Measurements from ENCODE around the gene TRIM32. TPM values are rescaled to one million over a fixed set of nuclear protein-coding genes. Genes with fewer than 3 reads are reported as not detected.

TRIM32 gene
- total RNA-seq, 1 experiment from 2014 or later, result 23.2 TPM

DNA sequence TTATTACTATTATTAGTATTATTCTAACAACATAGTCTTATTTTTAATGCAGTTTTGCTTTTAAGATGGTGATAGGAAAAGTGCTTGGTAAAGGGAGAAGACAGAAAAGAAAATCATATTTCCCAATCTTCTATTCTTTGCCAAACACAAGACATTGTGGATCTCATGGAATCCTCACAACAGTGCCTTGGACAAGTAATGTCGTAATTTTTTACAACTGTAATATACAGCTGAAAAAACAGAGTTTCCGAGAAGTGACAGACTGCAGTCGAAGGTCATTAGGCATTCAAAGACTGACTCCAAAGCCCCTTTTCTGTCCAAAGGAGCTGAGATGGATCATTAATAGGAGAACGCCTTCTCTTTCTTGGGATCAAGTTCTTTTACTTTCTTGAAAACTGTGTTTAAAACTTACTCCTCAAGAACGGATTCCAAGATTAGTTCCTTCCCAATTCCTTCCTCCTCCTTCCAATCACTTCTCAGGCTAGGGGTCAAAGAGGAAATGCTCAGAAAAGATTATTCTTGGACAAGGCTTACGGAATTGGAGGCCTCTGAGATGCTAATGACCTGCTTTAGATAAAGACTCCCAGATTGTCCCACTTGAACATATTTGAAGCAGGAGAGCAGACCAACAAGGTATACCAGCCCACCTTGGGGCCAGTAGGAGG is 24.3 kb upstream of the TRIM32 start:
- Histone ChIP-seq H3K9ac (ENCODE audit: low read length) (no peak overlapping the region), H3K9me2 (ENCODE audit: insufficient read depth) (no peaks in the 10 kb centered on the region), H3K36me3 (ENCODE audit: control insufficient read depth in 1 of 2, insufficient read depth in 2 of 2, low read length in 2 of 2) (no peaks in the 10 kb centered on the region), H3K27ac (ENCODE audit: low read depth, low read length) (no peak overlapping the region), H3K9me3 (ENCODE audit: control insufficient read depth in 1 of 2, insufficient read depth in 1 of 2, low read depth in 1 of 2, low read length in 2 of 2) (no peaks in the 10 kb centered on the region), H3K79me2 (ENCODE audit: insufficient read depth, low read length) (no peaks in the 10 kb centered on the region), H3K4me3 (replicated peaks in 1 of 2; ENCODE audit: low read depth in 1 of 2, low read length in 2 of 2) (no peak overlapping the region), H2AFZ (ENCODE audit: low read depth, low read length, poor library complexity, severe bottlenecking) (no peak overlapping the region), H4K20me1 (ENCODE audit: insufficient read depth) (no peaks in the 10 kb centered on the region), H3K27me3 (ENCODE audit: insufficient read depth, low read length) (no peaks in the 10 kb centered on the region), H3K4me2 (ENCODE audit: low read length) (no peak overlapping the region), H3K4me1 (ENCODE audit: control insufficient read depth in 1 of 2, insufficient read depth in 2 of 2, low read length in 2 of 2) (no peaks in the 10 kb centered on the region; a peak in 1 of 4 replicates)
- TF ChIP-seq CTCF (IDR thresholded peaks at IDR 0.05 in 2 of 3, conservative IDR thresholded peaks at IDR 0.05 in 1 of 3; ENCODE audit: borderline replicate concordance in 1 of 3, insufficient read depth in 1 of 3, low read depth in 2 of 3, low read length in 2 of 3), result no peak
- no peak for TF ChIP-seq YY1 (IDR thresholded peaks at IDR 0.05; ENCODE audit: extremely low read depth, insufficient replicate concordance, low read depth, low read length)
- no peak for TF ChIP-seq JUND (IDR thresholded peaks at IDR 0.05)
- no peak for TF ChIP-seq ELF1 (IDR thresholded peaks at IDR 0.05; ENCODE audit: borderline replicate concordance, low read depth)
- no peak for TF ChIP-seq SRF (IDR thresholded peaks at IDR 0.05; ENCODE audit: low read depth)
- TF ChIP-seq TCF7L2 (IDR thresholded peaks at IDR 0.05; ENCODE audit: borderline replicate concordance, extremely low read depth, insufficient read depth, insufficient read length), result no peak
- ChIA-PET POLR2A (no interaction called here), RAD21 (ENCODE audit: low non-redundant PET in 1 of 2, low total read pairs in 2 of 2, uncharacterized antibody in 2 of 2, unreplicated experiment in 2 of 2) (no interaction called here), CTCF (interaction anchor here (1.2 kb wide), 1 partner anchor 511 kb away, joined by 3 read pairs; no protein-coding TSS in a partner anchor)
- ATAC-seq (no peak), DNase-seq (ENCODE audit: low read depth, low spot score) (no peak)
- intact Hi-C loops (cut with micrococcal nuclease), result loop anchor here (5.0 kb wide), 1 partner anchor 90 kb away; no protein-coding TSS in a partner anchor
- BruUV-seq (replicated peaks), result no TSS peak

- ATAC-seq, result no peak
- no peaks in the 10 kb centered on the region for H4K20me1 ChIP-seq (ENCODE audit: insufficient read depth)
- no peaks in the 10 kb centered on the region for H3K27me3 ChIP-seq (ENCODE audit: insufficient read depth, low read length)
- H3K4me2 ChIP-seq (ENCODE audit: low read length), result no peak overlapping the region
- H3K9me3 ChIP-seq (ENCODE audit: control insufficient read depth in 1 of 2, insufficient read depth in 1 of 2, low read depth in 1 of 2, low read length in 2 of 2), result no peaks in the 10 kb centered on the region
- no peaks in the 10 kb centered on the region; a peak in 1 of 4 replicates for H3K4me1 ChIP-seq (ENCODE audit: control insufficient read depth in 1 of 2, insufficient read depth in 2 of 2, low read length in 2 of 2)
- CTCF ChIA-PET, result interaction anchor here (1.3 kb wide), 1 partner anchor 74 kb away, joined by 3 read pairs; no protein-coding TSS in a partner anchor
- no TSS peak for BruUV-seq (replicated peaks)
- H3K36me3 ChIP-seq (ENCODE audit: control insufficient read depth in 1 of 2, insufficient read depth in 2 of 2, low read length in 2 of 2), result no peaks in the 10 kb centered on the region
- intact Hi-C loops (cut with micrococcal nuclease), result loop anchor here (5.0 kb wide), 1 partner anchor 91 kb away; no protein-coding TSS in a partner anchor
- RAD21 ChIA-PET (ENCODE audit: low non-redundant PET in 1 of 2, low total read pairs in 2 of 2, uncharacterized antibody in 2 of 2, unreplicated experiment in 2 of 2), result no interaction called here
- no peaks in the 10 kb centered on the region for H3K79me2 ChIP-seq (ENCODE audit: insufficient read depth, low read length)
- H3K9ac ChIP-seq (ENCODE audit: low read length), result no peak overlapping the region
- H3K27ac ChIP-seq (ENCODE audit: low read depth, low read length), result no peak overlapping the region
- POLR2A ChIA-PET, result no interaction called here
- H3K4me3 ChIP-seq (replicated peaks in 1 of 2; ENCODE audit: low read depth in 1 of 2, low read length in 2 of 2), result no peak overlapping the region
- no peaks in the 10 kb centered on the region for H3K9me2 ChIP-seq (ENCODE audit: insufficient read depth)
- no peak overlapping the region for H2AFZ ChIP-seq (ENCODE audit: low read depth, low read length, poor library complexity, severe bottlenecking)
- DNase-seq (ENCODE audit: low read depth, low spot score), result no peak
- TF ChIP-seq SRF (IDR thresholded peaks at IDR 0.05; ENCODE audit: low read depth), result no peak
- no peak for TF ChIP-seq TCF7L2 (IDR thresholded peaks at IDR 0.05; ENCODE audit: borderline replicate concordance, extremely low read depth, insufficient read depth, insufficient read length)
- no peak for TF ChIP-seq CTCF (IDR thresholded peaks at IDR 0.05 in 2 of 3, conservative IDR thresholded peaks at IDR 0.05 in 1 of 3; ENCODE audit: borderline replicate concordance in 1 of 3, insufficient read depth in 1 of 3, low read depth in 2 of 3, low read length in 2 of 3)
- no peak for TF ChIP-seq EZH2phosphoT487 (IDR thresholded peaks at IDR 0.05; ENCODE audit: borderline replicate concordance)
- TF ChIP-seq EZH2 (IDR thresholded peaks at IDR 0.05), result no peak
- TF ChIP-seq ZNF274 (IDR thresholded peaks at IDR 0.05; ENCODE audit: low read depth, low read length), result no peak
- TF ChIP-seq, protein P1, sequence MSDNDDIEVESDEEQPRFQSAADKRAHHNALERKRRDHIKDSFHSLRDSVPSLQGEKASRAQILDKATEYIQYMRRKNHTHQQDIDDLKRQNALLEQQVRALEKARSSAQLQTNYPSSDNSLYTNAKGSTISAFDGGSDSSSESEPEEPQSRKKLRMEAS (IDR thresholded peaks at IDR 0.05), result no peak
Measured at GRCh38 chr9:116663581-116663980, 23.5 kb upstream of the TRIM32 start.
